Fibroblast of skin of scalp (primary cell): ENCODE data around the gene CD55.

Experiments used
- DNase-seq: peaks from one replicate; pipeline ENCODE4 v3.0.0-alpha.2; 2013

The CD55 gene

DNA sequence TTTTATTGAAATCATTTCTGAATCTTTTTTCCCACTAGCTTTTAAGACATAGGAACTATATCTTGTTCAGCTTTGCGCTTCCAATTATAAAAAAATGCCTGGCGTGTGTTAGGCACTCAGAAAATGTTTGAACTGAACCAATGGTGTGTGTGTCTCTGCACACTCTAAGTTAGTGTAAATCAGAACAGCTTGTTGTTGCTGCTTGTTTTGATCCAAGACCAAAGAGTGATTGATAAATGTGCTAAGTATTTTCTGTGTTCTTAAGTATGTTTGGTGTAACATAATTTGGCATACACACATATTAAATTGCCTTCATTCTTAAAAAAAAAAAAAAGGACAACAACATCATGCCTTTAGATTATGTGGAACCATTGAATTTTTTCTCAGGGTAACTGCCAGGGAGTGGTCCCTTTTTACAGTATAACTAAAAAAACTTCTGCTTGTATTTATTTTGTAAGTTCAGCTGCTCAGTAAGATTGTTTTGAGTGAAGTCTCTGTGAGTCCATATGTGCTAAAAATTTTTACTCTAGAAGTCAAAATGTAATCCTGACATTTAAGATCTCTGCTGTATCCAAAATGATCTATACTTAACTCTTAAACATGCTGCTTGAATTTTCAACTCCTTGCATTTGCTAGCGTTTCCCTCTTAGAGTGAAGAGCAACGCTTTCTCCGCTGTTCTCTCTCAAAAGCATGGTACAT, 8.7 kb downstream of the CD55 start:
- no peak for DNase-seq

DNA sequence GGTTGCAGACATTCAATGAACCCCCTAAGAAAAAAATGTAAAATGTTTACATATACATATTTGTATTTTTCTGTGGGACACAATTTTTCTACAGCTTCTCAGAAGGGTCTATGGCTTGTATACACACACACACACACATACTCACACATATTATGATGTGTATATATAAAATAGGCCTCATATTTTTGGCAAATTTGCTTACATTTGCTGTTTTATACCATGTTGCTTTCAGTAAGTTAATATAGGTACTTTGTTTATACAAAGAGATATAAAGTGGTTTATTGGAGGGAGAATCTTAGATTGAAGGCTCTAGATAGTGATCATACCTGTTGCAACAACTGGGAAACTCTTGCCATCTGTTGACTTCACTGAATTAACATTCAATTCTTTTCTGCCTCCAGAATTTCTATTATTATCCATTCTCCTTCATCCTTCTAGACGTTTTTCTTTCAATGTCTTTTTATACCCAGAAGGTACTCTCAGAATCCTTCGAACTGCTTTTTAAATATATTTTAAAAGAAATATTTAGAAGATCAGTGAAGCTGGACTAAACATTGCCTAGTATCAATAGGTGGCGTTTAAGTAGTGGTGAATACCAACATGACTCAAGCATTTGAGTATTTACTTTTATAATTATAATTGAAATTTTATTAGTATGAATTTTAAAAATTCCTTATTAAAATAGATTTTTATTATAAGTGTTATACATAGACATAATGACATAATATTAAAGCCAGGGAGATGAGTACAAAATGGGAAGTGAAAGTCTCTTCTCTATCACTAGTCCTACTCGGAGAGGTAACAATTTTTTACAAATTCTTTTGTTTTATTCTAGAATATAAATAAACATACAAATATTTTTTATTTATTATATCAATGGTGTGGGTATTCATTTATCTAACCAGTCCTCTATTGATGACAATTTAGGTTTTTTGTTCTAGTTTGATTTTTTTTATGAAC, 10.2 kb downstream of the CD55 start:
- DNase-seq, result no peak

DNA sequence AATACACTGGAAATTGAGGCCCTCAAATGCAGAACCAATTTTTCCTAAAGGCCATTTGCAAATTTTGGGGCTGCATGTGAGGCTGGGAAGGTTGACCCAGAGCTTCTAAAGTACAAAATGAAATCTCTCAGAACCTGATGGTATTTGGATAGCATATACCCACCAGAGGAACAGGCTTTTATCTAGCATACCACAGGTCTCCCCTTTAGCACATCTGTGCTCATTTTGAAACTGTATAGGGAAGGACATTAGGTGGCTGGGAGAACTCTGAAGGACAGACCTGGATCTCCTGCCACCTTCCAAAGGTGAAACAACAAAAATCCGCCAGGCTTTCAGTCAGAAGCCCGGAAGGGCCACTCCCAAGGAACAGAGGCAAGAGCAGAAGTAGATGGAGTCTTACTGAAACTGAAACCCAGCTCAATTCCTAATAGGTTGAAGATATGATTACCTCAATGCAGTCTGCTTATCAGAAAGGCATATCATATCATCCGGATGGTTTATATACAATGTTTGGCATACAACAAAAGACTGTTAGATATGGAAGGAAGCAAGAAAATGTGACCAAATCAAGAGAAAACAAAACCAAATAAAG, 11.6 kb downstream of the CD55 start:
- no peak for DNase-seq

DNA sequence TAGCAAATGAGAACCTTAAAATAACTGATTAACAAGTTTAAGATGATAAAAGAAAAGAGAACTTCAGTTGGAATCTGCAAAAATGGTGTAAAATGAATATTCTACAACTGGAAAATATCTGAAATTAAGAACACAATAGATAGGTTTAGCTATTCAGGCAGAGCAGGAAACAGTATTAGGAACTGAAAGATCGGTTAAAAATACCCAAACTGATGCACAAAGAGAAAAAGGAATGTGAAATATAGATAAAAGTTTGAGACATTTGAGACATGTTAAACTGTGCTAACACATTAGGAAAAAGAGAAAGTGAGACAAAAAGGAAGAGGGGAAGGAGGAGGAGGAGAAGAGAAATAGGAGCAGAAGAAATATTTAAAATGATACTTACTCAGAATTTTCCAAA, 12.1 kb downstream of the CD55 start:
- no peak for DNase-seq

DNA sequence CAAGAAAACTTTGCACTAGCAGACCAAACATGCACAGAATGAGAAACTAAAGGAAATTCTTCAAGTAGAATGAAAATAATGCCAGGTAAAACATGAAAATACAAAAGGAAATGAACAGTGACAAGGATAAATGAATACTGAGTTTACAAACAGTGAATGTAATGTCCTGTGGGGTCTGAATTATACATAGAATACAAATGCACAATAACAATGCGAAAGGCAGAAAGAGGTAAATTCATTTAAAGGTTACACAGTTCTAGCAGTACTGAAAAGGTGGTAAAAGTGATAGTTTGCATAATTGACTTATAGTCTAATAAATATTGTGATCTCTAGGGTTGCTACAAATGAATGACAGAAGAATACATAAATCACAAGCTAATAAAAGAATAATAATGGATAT, 12.9 kb downstream of the CD55 start:
- no peak for DNase-seq

DNA sequence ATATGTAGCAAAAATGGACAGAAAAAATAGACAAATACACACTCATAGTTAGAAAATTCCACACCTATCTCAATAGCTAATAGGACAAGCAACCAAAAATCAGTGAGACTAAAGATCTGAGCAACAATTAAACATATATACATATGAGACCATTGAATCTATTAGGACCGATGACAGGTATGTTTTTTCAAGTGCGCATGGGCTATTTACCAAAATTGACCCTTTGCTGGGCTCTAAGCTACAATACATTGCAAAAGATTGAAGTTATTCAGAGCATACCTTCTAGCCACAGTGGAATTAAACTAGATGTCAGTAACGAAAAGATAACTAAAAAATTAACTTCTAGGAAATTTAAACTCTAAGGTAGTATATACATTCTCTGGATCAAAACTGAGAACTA, 13.7 kb downstream of the CD55 start:
- DNase-seq, result no peak

DNA sequence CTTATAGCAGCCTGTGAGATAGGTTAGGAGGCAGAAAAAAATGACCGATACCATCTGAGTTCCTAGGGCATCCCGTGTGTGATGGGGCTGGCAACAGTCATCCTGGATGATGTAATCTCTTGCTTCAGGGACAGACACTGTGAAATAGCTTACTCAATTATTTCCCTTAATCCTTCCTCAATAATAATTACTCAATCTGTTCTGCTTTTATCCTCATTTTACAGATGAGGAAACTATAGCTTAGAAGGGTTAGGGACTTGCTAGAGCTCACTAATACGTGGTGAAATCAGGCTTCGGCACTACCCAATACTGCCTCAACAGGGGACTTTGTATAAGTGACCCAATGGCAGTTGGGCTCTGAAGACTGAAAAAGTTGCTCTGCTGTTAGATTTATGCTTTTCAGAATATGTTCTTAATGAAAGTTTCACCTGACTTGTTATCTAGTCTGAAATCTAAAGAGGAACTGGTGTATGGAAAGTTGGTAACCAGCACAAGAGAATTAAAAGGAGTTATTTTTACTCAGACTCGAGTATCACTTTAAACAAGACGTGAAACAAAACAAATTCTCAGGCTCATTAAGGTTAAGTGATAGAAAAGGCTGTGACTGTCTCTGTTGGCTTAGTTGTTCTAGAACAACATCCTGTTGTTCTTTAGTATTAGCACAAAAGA, 14.4 kb downstream of the CD55 start:
- no peak for DNase-seq

DNA sequence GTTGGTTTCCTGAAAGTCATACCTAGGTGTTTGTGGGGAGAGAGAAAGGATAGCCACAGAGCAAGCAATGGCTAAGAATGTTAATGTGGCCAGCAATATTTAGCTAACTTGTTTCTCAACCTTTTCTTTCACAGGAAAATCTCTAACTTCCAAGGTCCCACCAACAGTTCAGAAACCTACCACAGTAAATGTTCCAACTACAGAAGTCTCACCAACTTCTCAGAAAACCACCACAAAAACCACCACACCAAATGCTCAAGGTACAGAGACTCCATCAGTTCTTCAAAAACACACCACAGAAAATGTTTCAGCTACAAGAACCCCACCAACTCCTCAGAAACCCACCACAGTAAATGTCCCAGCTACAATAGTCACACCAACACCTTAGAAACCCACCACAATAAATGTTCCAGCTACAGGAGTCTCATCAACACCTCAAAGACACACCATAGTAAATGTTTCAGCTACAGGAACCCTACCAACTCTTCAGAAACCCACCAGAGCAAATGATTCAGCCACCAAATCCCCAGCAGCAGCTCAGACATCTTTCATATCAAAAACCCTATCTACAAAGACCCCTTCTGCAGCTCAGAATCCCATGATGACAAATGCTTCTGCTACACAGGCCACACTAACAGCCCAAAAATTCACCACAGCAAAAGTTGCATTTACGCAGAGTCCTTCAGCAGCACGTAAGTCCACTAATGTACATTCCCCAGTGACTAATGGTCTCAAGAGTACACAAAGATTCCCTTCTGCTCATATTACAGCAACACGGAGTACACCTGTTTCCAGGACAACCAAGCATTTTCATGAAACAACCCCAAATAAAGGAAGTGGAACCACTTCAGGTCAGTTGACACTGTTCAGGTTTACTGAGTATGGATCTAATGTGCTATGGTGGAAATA, 15.3 kb downstream of the CD55 start:
- no peak for DNase-seq

DNA sequence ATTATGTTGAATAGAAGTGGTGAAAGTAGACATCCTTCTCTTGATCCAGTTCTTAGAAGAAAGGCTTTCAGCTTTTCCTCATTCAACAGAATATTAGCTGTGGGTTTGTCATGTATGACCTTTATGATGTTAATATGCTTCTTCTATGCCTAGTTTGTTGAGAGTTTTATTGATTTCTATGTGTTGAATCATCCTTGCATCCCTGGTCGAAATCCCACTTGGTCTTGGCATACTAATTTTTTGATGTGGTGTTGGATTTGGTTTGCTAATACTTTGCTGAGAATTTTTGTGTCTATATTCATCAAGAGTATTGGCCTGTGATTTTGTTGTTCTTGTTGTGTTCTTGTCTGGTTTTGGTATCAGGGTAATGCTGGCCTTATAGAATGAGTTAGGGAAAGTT, 20.9 kb downstream of the CD55 start:
- peak; percentile 56 for DNase-seq

DNA sequence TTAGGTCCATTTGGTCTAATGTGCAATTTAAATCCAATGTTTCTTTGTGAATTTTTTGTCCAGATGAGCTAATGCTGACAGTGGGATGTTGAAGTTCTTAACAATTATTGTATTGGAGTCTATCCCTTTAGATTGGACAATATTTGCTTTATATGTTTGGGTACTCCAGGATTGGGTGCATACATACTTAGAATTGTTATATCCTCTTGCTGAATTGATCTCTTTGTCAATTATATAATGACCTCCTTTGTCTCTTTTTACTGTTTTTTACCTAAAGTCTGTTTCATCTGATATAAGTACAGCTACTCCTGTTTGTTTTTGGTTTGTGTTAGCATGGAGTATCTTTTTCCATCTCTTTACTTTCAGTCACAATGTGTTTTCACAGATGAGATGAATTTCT, 22.2 kb downstream of the CD55 start:
- DNase-seq, result no peak

DNA sequence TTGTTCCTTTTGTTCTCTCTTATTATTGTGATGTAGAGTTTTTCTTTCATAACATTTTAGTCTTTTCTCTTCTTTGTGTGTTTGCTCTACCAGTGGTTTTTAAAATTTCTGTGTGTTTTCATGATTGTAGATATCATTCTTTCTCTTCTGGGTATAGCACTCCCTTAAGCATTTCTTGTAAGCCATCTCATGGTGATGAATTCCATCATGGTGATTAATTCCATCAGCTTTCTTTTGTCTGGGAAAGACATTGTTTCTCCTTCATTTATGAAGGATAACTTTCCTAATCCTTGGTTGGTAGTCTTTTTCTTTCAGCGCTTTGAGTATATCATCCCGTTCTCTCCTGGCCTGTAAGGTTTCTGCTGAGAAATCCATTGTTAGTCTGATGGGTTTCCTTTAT, 22.7 kb downstream of the CD55 start:
- peak; percentile 49 for DNase-seq

DNA sequence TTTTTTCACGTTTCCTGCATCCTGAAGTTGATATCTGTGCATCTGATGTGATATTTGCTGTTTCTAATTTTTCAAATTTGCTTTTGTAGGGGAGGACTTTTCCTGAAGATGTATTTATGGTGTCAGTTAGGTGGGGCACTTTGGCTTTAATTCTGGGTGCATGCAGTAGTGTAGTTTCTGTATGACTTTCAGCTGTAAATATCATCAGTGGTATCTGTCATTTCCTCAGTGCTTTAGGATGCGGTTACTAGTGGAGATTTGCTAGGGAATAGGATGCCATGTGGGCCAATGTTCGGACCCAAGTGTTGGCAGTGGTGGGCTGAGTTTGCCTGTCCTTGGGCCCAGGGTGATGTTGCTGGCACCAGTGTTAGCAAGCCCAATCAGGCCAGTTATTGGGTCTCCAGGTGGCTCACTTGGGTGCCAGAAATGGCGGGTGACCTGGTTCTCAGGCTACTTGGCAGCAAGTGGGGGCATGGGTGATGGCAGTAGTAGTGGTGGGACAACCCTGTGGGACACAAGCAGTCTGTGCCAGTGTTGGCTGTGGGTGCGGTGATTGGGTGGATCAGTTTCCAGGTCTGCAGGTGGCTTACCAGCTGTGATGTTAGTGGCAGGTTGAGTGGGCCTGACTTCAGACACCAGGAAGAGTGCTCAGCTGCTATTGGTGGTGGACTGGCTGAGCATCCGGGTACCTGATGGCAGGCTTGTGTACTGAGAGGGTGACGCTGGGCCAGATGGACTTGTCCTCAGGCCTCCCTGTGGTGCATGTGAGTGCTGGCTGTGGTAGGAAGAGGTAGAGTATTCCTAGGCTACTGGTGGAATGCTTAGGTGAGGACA, 24.4 kb downstream of the CD55 start:
- DNase-seq, result no peak

DNA sequence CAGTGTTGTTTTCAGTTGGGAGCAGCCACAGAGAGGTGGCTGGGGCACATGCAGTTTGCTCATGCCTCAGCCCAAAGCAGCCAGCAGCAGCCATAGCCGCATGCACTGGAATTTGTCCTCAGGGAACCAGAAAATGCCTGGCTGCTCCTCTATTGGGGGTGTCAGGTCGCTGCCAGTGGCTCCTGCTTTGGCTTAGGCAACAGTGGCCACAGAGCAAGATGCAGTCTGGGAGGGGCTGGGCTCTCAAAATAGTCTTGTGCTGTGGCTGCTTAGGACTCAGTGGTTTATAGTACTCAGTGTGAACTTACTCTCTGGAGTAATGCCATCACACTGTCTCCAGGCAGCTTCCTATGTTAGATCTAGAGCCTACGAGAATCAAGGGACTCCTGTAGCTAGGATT, 25.0 kb downstream of the CD55 start:
- DNase-seq, result peak; percentile 37

DNA sequence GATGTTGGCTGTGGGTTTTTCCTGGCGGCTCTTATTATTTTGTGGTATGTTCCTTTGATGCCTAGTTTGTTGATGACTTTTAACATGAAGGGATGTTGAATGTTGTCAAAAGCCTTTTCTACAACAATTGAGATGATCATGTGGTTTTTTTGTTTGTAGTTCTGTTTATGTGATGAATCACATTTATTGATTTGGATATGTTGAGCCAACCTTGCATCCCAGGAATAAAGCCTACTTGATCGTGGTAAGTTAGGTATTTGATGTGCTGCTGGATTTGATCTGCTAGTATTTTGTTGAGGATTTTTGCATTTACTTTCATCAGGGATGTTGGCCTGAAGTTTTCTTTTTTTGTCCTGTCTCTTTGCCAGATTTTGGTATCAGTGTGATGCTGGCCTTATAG, 28.5 kb downstream of the CD55 start:
- DNase-seq, result no peak

DNA sequence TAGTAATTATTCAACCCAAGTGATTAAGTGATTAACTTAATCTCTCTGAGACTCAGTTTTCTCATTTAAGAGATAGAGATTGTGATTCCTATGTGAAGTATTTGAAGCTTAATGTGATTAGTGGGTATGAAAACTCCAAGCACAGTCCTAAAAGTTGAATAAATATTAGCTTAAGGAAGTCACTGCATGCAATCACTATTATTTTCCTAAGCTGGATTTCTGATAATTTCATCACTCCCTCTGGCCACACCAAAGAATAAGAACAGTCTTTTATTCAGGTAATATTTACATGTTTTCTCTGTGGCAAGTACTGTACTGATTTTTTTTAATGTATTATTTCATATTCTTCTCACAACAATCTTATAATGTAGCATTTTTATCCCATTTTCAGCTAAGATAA, 31.1 kb downstream of the CD55 start:
- DNase-seq, result peak; percentile 68

DNA sequence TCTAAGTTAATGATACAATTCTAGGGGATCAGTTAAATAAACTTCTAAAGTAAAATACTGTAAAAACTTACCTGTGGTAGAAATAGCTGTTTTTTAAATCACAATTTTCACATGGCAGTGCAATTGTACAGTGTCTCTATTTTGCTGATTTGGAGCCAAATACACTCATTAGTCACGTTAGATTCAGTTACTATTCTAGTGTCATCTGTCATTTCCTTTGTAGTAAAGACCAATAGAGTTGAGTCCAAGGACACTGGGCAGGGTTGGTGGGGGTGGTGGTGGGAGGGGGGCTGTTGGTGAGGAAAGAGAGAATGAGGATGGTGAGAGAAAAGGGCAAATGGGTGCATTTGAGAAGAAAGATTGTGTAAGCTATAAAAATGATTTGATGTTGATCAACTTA, 33.6 kb downstream of the CD55 start:
- no peak for DNase-seq

DNA sequence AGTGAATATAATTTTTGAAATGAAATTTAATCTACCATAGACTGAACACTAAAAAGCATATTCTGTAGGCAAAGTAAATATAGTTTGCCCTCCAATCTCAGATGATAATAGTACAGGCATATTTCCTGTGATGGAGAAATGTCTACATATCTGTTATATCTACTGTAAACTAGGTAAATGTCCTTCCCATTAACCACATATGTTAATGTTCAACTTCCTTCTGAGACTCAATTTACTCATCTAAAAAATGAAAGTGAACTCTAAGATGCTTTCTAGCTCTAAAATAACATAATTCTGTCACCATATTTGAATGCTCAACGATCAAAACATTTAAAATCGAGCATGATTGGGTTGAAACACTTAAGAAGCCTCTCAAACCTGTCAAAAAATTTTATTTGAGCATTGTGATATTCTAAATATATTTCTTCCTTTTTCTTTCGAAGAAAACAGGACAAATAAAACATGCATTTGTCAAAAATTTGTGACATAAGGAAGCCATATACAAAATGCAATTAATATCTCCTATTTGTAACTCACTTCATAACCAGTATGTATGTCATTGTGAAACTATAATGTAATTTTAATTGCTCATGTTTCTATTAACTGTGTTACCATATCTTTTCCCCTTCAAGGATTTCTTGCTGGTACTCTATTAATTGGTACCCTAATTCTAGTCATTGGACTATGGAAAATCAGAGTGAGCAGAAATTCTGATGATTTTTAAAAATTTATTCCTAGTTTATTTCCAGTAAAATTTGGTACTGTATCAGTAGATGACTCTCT, 34.2 kb downstream of the CD55 start:
- DNase-seq, result no peak

DNA sequence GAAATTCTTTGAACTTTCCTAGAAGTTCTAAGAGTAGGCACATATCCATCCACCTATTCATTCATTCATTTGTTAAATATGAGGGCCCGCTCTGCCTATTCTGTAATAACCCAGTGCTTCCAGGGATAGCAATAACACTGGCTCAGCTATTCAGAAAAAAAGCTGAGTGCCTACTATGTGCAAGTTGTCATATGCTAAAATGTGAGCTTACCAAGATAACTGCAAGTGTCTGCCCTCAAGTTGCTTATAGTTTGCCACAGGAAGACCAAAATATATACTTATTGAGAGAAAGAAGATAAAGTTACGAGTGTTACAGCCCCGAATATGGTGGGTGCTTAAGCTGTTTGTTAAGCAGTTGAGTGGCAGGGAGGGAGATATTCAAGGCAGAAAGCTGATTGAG, 39.6 kb downstream of the CD55 start:
- no peak for DNase-seq

DNA sequence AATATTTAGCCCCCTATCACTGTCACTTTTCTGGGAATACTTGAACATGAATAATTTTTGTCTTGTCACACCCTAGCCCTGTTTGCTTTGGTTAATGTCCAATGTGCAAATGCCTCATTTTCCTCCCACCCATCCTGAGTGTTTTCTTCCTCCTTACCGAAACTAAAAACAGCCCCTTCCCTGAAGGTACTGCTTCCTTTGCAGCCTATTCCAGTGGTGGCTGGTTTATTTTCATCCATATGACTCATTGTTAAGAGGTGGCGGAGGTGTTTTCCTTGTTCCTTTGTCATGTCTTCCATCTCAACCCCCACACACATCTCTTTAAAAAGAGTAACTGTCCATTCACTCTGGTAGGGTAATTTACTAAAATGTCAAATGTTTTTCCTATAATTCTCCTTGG, 40.4 kb downstream of the CD55 start:
- DNase-seq, result no peak
